DMS53 treated with DMSO at 0.1 percent for 48 hours (cell line): Measurements from ENCODE around the gene HNRNPH3.
"Not testable (repeated sequence)": the region's sequence is repeated elsewhere in the genome, so short reads cannot be mapped to it uniquely, and the experiment has no call there.

ENCODE experiments used
- DNase-seq: peaks from one replicate; lab custom pipeline; 2025; ENCODE audit not compliant: unreplicated experiment; lab: John Stamatoyannopoulos, UW

The HNRNPH3 gene

GRCh38 chr10:68331455-68332258 is at the start of gene HNRNPH3:
Gene HNRNPH3 (plus strand): TSS chr10:68332064. CDS start chr10:68337222, 5,158 bp downstream.
- DNase-seq, result peak; percentile 93

- DNase-seq, result no peak
These were observed 47.5 kb upstream of the HNRNPH3 start for GRCh38 chr10:68284062-68285001.

- no peak for DNase-seq
These were observed 43.1 kb upstream of the HNRNPH3 start for GRCh38 chr10:68288717-68289116.

GRCh38 chr10:68290736-68291135 is 41.1 kb upstream of the HNRNPH3 start:
- no peak for DNase-seq

GRCh38 chr10:68296843-68297663 is 34.8 kb upstream of the HNRNPH3 start:
- no peak for DNase-seq

GRCh38 chr10:68301301-68301700 is 30.6 kb upstream of the HNRNPH3 start:
- DNase-seq, result no peak

- peak; percentile 72 for DNase-seq
These were observed 29.9 kb upstream of the HNRNPH3 start for GRCh38 chr10:68301790-68302502.

GRCh38 chr10:68302503-68302823 is 29.4 kb upstream of the HNRNPH3 start:
- no peak for DNase-seq

GRCh38 chr10:68302871-68303270 is 29.0 kb upstream of the HNRNPH3 start:
- no peak for DNase-seq

GRCh38 chr10:68303849-68304412 is 27.9 kb upstream of the HNRNPH3 start:
- DNase-seq, result peak; percentile 86

- no peak for DNase-seq
These were observed 26.0 kb upstream of the HNRNPH3 start for GRCh38 chr10:68305854-68306253.

- DNase-seq, result no peak
These were observed 21.3 kb upstream of the HNRNPH3 start for GRCh38 chr10:68310531-68310930.

GRCh38 chr10:68314930-68315329 is 16.9 kb upstream of the HNRNPH3 start:
- not testable (repeated sequence) for DNase-seq

GRCh38 chr10:68315582-68315981 is 16.3 kb upstream of the HNRNPH3 start:
- no peak for DNase-seq

- no peak for DNase-seq
These were observed 13.4 kb upstream of the HNRNPH3 start for GRCh38 chr10:68318331-68319059.

- DNase-seq, result not testable (repeated sequence)
These were observed 7.5 kb upstream of the HNRNPH3 start for GRCh38 chr10:68324396-68324795.

- DNase-seq, result peak; percentile 78
These were observed 3.7 kb upstream of the HNRNPH3 start for GRCh38 chr10:68327889-68328786.

GRCh38 chr10:68329506-68329861 is 2.4 kb upstream of the HNRNPH3 start:
- no peak for DNase-seq
